ENCODE results near the gene MYH6.

- no peak for TF ChIP-seq CTCF (IDR thresholded peaks at IDR 0.05; ENCODE audit: insufficient read depth, low read depth, low read length)
- TF ChIP-seq EZH2 (IDR thresholded peaks at IDR 0.05; ENCODE audit: insufficient read depth, low read length): no peak
These were observed 31.2 kb upstream of the MYH6 start for GRCh38 chr14:23439107-23439835.
